HepG2 (cell line): ENCODE measurements around the gene WDR18. TPM values are rescaled to one million over a fixed set of nuclear protein-coding genes. Genes with fewer than 3 reads are reported as not detected.

Experiments used
- BRCA1 ChIP-seq: sonication (generic); formaldehyde crosslinking; IDR thresholded peaks from 2 replicates; pipeline ENCODE4 v1.4.0; 2020; ENCODE audit warnings: missing genetic modification reagents
- MIER2 ChIP-seq: IDR thresholded peaks from 2 replicates; pipeline ENCODE4 v1.6.1; 2016; ENCODE audit warnings: missing biosample characterization, missing genetic modification reagents
- MTF1 ChIP-seq: sonication (generic); formaldehyde crosslinking; IDR thresholded peaks from 2 replicates; pipeline ENCODE4 v1.5.0; 2020; ENCODE audit warnings: missing genetic modification reagents
- NFKB2 ChIP-seq: sonication (generic); formaldehyde crosslinking; IDR thresholded peaks from 2 replicates; pipeline ENCODE4 v1.4.0; 2020; ENCODE audit warnings: missing genetic modification reagents, borderline replicate concordance
- RBM22 ChIP-seq: fragments of 200-400 bp; formaldehyde crosslinking; optimal IDR thresholded peaks from 2 replicates; pipeline ENCODE3; 2017; ENCODE audit warnings: mild to moderate bottlenecking, low read length, moderate library complexity
- ZNF253 ChIP-seq: sonication (generic); formaldehyde crosslinking; IDR thresholded peaks from 2 replicates; pipeline ENCODE4 v1.8.0; 2022; ENCODE audit warnings: mild to moderate bottlenecking, missing genetic modification reagents, borderline replicate concordance
- ZNF274 ChIP-seq: sonication (generic); formaldehyde crosslinking; IDR thresholded peaks from 2 replicates; pipeline ENCODE4 v1.5.1; 2020; ENCODE audit warnings: mild to moderate bottlenecking, missing genetic modification reagents
- ZNF512 ChIP-seq: sonication (generic); formaldehyde crosslinking; IDR thresholded peaks from 2 replicates; pipeline ENCODE4 v1.4.0; 2020; ENCODE audit warnings: mild to moderate bottlenecking, missing genetic modification reagents
- ZNF543 ChIP-seq: sonication (generic); formaldehyde crosslinking; IDR thresholded peaks from 2 replicates; pipeline ENCODE4 v1.4.0; 2020; ENCODE audit warnings: mild to moderate bottlenecking, missing genetic modification reagents
- ZNF567 ChIP-seq: sonication (generic); formaldehyde crosslinking; IDR thresholded peaks from 2 replicates; pipeline ENCODE4 v1.8.1; 2023; ENCODE audit warnings: mild to moderate bottlenecking, missing genetic modification reagents, borderline replicate concordance
- ZNF703 ChIP-seq: sonication (generic); formaldehyde crosslinking; IDR thresholded peaks from 2 replicates; pipeline ENCODE4 v1.5.1; 2020; ENCODE audit warnings: missing genetic modification reagents, mild to moderate bottlenecking, moderate library complexity, borderline replicate concordance
- ZNF879 ChIP-seq: sonication (generic); formaldehyde crosslinking; IDR thresholded peaks from 2 replicates; pipeline ENCODE4 v1.8.1; 2023; ENCODE audit warnings: missing genetic modification reagents
- ZSCAN22 ChIP-seq: sonication (generic); formaldehyde crosslinking; IDR thresholded peaks from 2 replicates; pipeline ENCODE4 v1.4.0; 2020; ENCODE audit warnings: mild to moderate bottlenecking, missing genetic modification reagents
- polyA plus RNA-seq, 8 experiments: library from polyadenylated mRNA; depleted of rRNA in 3 of 8; stranded (reverse) in 7 of 8; unstranded in 1 of 8; fragments of >200 nt; fragmentation: Illumina TruSeq in 4 of 8; extraction: Trizol in 4 of 8; gene quantifications; 2 replicates each; pipeline versions ENCODE4 v1.2.1 to v1.2.3, GENCODE V29; 2011 to 2016; ENCODE audit warnings: low read depth in 4 of 8, missing spikeins in 1 of 8, mixed read lengths in 1 of 8; ENCODE audit not compliant: insufficient read depth in 1 of 8
- total RNA-seq, 5 experiments: library from RNA; depleted of rRNA; stranded (reverse); fragments of >200 nt; fragmentation: Illumina TruSeq; extraction: Trizol; gene quantifications; 2 replicates each; pipeline ENCODE4 v1.2.3, GENCODE V29; 2016; ENCODE audit warnings: low read depth in 1 of 5
- TF ChIP-seq, protein P1 (sequence below): sonication (generic); formaldehyde crosslinking; IDR thresholded peaks from 2 replicates; pipeline ENCODE4 v1.8.1; 2023; ENCODE audit warnings: missing genetic modification reagents, mild to moderate bottlenecking, borderline replicate concordance
- TF ChIP-seq, protein P2 (sequence below): sonication (generic); formaldehyde crosslinking; IDR thresholded peaks from 2 replicates; pipeline ENCODE4 v1.4.0; 2020; ENCODE audit warnings: missing genetic modification reagents, borderline replicate concordance

The WDR18 gene
- total and polyA plus RNA-seq, 2 of the 13 experiments (the other 11 are each of a cell fraction or from before 2014, with no cell fraction given) = 36.4 to 47.6 TPM

GRCh38 chr19:1026783-1027649, 42.9 kb downstream of the WDR18 start (continued):
- TF ChIP-seq ZNF253 (CRISPR knock-in tag) = no peak
- no peak for TF ChIP-seq MIER2
- TF ChIP-seq, protein P1, sequence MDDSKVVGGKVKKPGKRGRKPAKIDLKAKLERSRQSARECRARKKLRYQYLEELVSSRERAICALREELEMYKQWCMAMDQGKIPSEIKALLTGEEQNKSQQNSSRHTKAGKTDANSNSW (CRISPR knock-in tag) = no peak
- no peak for TF ChIP-seq ZNF879
- TF ChIP-seq, protein P2, sequence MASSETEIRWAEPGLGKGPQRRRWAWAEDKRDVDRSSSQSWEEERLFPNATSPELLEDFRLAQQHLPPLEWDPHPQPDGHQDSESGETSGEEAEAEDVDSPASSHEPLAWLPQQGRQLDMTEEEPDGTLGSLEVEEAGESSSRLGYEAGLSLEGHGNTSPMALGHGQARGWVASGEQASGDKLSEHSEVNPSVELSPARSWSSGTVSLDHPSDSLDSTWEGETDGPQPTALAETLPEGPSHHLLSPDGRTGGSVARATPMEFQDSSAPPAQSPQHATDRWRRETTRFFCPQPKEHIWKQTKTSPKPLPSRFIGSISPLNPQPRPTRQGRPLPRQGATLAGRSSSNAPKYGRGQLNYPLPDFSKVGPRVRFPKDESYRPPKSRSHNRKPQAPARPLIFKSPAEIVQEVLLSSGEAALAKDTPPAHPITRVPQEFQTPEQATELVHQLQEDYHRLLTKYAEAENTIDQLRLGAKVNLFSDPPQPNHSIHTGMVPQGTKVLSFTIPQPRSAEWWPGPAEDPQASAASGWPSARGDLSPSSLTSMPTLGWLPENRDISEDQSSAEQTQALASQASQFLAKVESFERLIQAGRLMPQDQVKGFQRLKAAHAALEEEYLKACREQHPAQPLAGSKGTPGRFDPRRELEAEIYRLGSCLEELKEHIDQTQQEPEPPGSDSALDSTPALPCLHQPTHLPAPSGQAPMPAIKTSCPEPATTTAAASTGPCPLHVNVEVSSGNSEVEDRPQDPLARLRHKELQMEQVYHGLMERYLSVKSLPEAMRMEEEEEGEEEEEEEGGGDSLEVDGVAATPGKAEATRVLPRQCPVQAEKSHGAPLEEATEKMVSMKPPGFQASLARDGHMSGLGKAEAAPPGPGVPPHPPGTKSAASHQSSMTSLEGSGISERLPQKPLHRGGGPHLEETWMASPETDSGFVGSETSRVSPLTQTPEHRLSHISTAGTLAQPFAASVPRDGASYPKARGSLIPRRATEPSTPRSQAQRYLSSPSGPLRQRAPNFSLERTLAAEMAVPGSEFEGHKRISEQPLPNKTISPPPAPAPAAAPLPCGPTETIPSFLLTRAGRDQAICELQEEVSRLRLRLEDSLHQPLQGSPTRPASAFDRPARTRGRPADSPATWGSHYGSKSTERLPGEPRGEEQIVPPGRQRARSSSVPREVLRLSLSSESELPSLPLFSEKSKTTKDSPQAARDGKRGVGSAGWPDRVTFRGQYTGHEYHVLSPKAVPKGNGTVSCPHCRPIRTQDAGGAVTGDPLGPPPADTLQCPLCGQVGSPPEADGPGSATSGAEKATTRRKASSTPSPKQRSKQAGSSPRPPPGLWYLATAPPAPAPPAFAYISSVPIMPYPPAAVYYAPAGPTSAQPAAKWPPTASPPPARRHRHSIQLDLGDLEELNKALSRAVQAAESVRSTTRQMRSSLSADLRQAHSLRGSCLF = no peak
- no peak for TF ChIP-seq MTF1
- no peak for TF ChIP-seq ZNF703 (CRISPR knock-in tag)
- no peak for TF ChIP-seq ZNF274
- no peak for TF ChIP-seq BRCA1
- TF ChIP-seq ZSCAN22 = no peak
- TF ChIP-seq ZNF567 (CRISPR knock-in tag) = no peak
- 0 out of 2 replicates have a peak, but pooled peaks have one; percentile 13 for TF ChIP-seq NFKB2 (CRISPR knock-in tag)
- no peak for TF ChIP-seq ZNF543 (CRISPR knock-in tag)
- TF ChIP-seq ZNF512 (CRISPR knock-in tag) = no peak
- TF ChIP-seq RBM22 = no peak
